Testis (tissue), 3 donors: Measurements from ENCODE around the gene CHN2. TPM values are rescaled to one million over a fixed set of nuclear protein-coding genes. Genes with fewer than 3 reads are reported as not detected.

Experiments used
- DNase-seq: peaks from one replicate; pipeline ENCODE4 v3.0.0-alpha.2; 2019
- H3K27ac ChIP-seq, 2 donors: fragments of 200-600 bp; sonication (generic); one replicate each; pipeline ENCODE4 v1.5.1; 2019
- H3K27me3 ChIP-seq: fragments of 200-600 bp; sonication (generic); one replicate; pipeline ENCODE4 v1.5.1; 2019
- H3K36me3 ChIP-seq: fragments of 200-600 bp; sonication (generic); one replicate; pipeline ENCODE4 v1.5.1; 2017; ENCODE audit warnings: low read depth; ENCODE audit errors: missing control alignments
- H3K4me1 ChIP-seq: fragments of 200-600 bp; sonication (generic); one replicate; pipeline ENCODE4 v1.5.1; 2019
- H3K4me3 ChIP-seq, 2 donors: fragments of 200-600 bp; sonication (generic); one replicate each; pipeline ENCODE4 v1.5.1; 2017 to 2019
- H3K9me3 ChIP-seq: fragments of 200-600 bp; sonication (generic); one replicate; pipeline ENCODE4 v1.5.1; 2017
- CTCF ChIP-seq, 3 experiments: fragments of 450-650 bp in 2 of 3; fragments of 200-600 bp in 1 of 3; sonication (generic) in 1 of 3; IDR thresholded peaks; one replicate each; pipeline ENCODE4 v1.5.1; 2016 to 2019; ENCODE audit warnings: antibody characterized with exemption in 3 of 3, mild to moderate bottlenecking in 2 of 3, moderate library complexity in 1 of 3
- POLR2A ChIP-seq: fragments of 450-650 bp; IDR thresholded peaks from one replicate; pipeline ENCODE4 v1.6.1; 2017; ENCODE audit warnings: antibody characterized with exemption, mild to moderate bottlenecking, moderate library complexity
- WGBS, 2 donors: methylation state at CpG; one replicate each; pipeline ENCODE4 v1.1.5; 2018; 5-methylcytosine and 5-hydroxymethylcytosine counted together
- intact Hi-C: fragments of 100-400 bp; cut with DNase I; formaldehyde crosslinking; loops from one replicate; pipeline ENCODE4 v1.15.1; 2023; ENCODE audit warnings: low total_unique reads
- polyA plus RNA-seq: library from polyadenylated mRNA; stranded (reverse); fragments of 350-450 nt; fragmentation: Illumina TruSeq; extraction: RNeasy Lipid Tissue Mini Kit (QIAGEN cat#74804); gene quantifications from one replicate; pipeline ENCODE4 v1.2.3, GENCODE V29; 2014; ENCODE audit warnings: low read depth, low replicate concordance; ENCODE audit not compliant: insufficient read depth
- total RNA-seq, 2 donors: library from RNA; depleted of rRNA; stranded (reverse); fragments of >200 nt; gene quantifications; one replicate each; pipeline ENCODE4 v1.2.3, GENCODE V29; 2016

The CHN2 gene
- total and polyA plus RNA-seq, 3 donors from 2014 or later = 8.6 to 27.4 (median 15.1) TPM

- 42 to 51% methylated on average over 4 of the region's 4 CpGs for WGBS, 2 donors
- no peak for DNase-seq
- no peaks in the 10 kb centered on the region for H3K27me3 ChIP-seq
- TF ChIP-seq CTCF (IDR thresholded peaks at IDR 0.05) (no peak), POLR2A (no peak)
- no peak overlapping the region for H3K4me3 ChIP-seq
- H3K36me3 ChIP-seq = no peaks in the 10 kb centered on the region
- H3K4me1 ChIP-seq = no peaks in the 10 kb centered on the region
- H3K9me3 ChIP-seq = no peaks in the 10 kb centered on the region
- H3K27ac ChIP-seq = no peak overlapping the region
- intact Hi-C loops = no loop called here
Measured at GRCh38 chr7:29270594-29271318, 76.2 kb downstream of the CHN2 start.

GRCh38 chr7:29271319-29271658 lies 76.7 kb downstream of the CHN2 start:
- Histone ChIP-seq H3K9me3 (no peaks in the 10 kb centered on the region), H3K4me1 (no peaks in the 10 kb centered on the region), H3K27me3 (no peaks in the 10 kb centered on the region), H3K27ac (no peak overlapping the region), H3K36me3 (no peaks in the 10 kb centered on the region), H3K4me3 (no peak overlapping the region)
- TF ChIP-seq CTCF (IDR thresholded peaks at IDR 0.05) = no peak
- no peak for TF ChIP-seq POLR2A
- 42 to 46% methylated on average over 4 of the region's 4 CpGs for WGBS, 2 donors
- no peak for DNase-seq
- intact Hi-C loops = no loop called here

- H3K36me3 ChIP-seq = no peaks in the 10 kb centered on the region
- intact Hi-C loops = no loop called here
- H3K27me3 ChIP-seq = no peaks in the 10 kb centered on the region
- no peaks in the 10 kb centered on the region for H3K9me3 ChIP-seq
- H3K4me1 ChIP-seq = no peaks in the 10 kb centered on the region
- no peak for DNase-seq
- no peak overlapping the region for H3K27ac ChIP-seq
- no peak overlapping the region for H3K4me3 ChIP-seq
- TF ChIP-seq POLR2A (no peak), CTCF (IDR thresholded peaks at IDR 0.05) (no peak)
- 95 to 96% methylated on average over 9 of the region's 9 CpGs for WGBS, 2 donors
Measured at GRCh38 chr7:29272057-29272456, 77.5 kb downstream of the CHN2 start.

GRCh38 chr7:29274146-29275017 lies 79.8 kb downstream of the CHN2 start:
- Histone ChIP-seq H3K36me3 (no peaks in the 10 kb centered on the region), H3K4me3 (no peak overlapping the region), H3K27me3 (no peaks in the 10 kb centered on the region), H3K4me1 (no peaks in the 10 kb centered on the region), H3K9me3 (no peaks in the 10 kb centered on the region), H3K27ac (no peak overlapping the region)
- DNase-seq = no peak
- TF ChIP-seq CTCF (IDR thresholded peaks at IDR 0.05) = no peak
- TF ChIP-seq POLR2A = no peak
- intact Hi-C loops = no loop called here
- 70 to 81% methylated on average over 11 of the region's 11 CpGs for WGBS, 2 donors
